ENCODE results near the gene SAMD1. TPM values are rescaled to one million over a fixed set of nuclear protein-coding genes. Genes with fewer than 3 reads are reported as not detected.

The SAMD1 gene
- polyA plus RNA-seq, 1 donor (not counting 4 experiments of a cell fraction or from before 2014, with no cell fraction given) = 5.3 TPM

- Histone ChIP-seq H3K27ac (ENCODE audit: control insufficient read depth, insufficient read depth, low read length) (no peak overlapping the region), H3K4me3 (ENCODE audit: control insufficient read depth in 2 of 3, extremely low read depth in 1 of 3, insufficient read depth in 2 of 3, low read depth in 1 of 3, low read length in 3 of 3) (no peak overlapping the region), H4K20me1 (ENCODE audit: control insufficient read depth, extremely low read depth, insufficient read depth, low read length) (no peaks in the 10 kb centered on the region), H3K4me2 (ENCODE audit: control insufficient read depth, extremely low read depth, insufficient read depth, low read depth, low read length) (no peak overlapping the region), H3K27me3 (ENCODE audit: control insufficient read depth, extremely low read depth, insufficient read depth, low read length) (peaks cover 26% of the 10 kb centered on the region), H3K9me3 (ENCODE audit: control insufficient read depth, low read depth, low read length) (no peaks in the 10 kb centered on the region), H3K4me1 (ENCODE audit: control insufficient read depth, extremely low read depth, insufficient read depth, low read length) (no peaks in the 10 kb centered on the region), H3K9ac (ENCODE audit: control insufficient read depth, extremely low read depth, insufficient read depth, low read length) (no peak overlapping the region), H3K79me2 (ENCODE audit: control insufficient read depth, insufficient read depth, low read length) (no peaks in the 10 kb centered on the region), H2AFZ (ENCODE audit: control insufficient read depth, low read length) (no peak overlapping the region), H3K9me1 (ENCODE audit: control insufficient read depth, extremely low read depth, insufficient read depth, low read length) (no peaks in the 10 kb centered on the region), H3K36me3 (ENCODE audit: control insufficient read depth in 2 of 2, extremely low read depth in 1 of 2, insufficient read depth in 2 of 2, low read length in 2 of 2) (peaks cover 0 to 2% of the 10 kb centered on the region in 2 experiments)
- TF ChIP-seq CTCF (optimal IDR thresholded peaks at IDR 0.05 in 1 of 3, IDR thresholded peaks at IDR 0.05 in 1 of 3, conservative IDR thresholded peaks at IDR 0.05 in 1 of 3; ENCODE audit: extremely low read depth in 1 of 3, insufficient read depth in 2 of 3, low read length in 3 of 3) = no peak
- FAIRE-seq = no peak
- no peak for DNase-seq (ENCODE audit: low read depth, low spot score)
- dilution Hi-C loops (cut with MboI; ENCODE audit: extremely low pct_ligation_motif_present, low sequenced_read_pairs) = no loop called here
Measured at GRCh38 chr19:14054099-14054498, 36.5 kb downstream of the SAMD1 start.

GRCh38 chr19:14053500-14053899 is 37.1 kb downstream of the SAMD1 start:
- no peak overlapping the region for H2AFZ ChIP-seq (ENCODE audit: control insufficient read depth, low read length)
- dilution Hi-C loops (cut with MboI; ENCODE audit: extremely low pct_ligation_motif_present, low sequenced_read_pairs) = no loop called here

More at GRCh38 chr19:14053500-14053899, 37.1 kb downstream of the SAMD1 start:
- H3K9me3 ChIP-seq (ENCODE audit: control insufficient read depth, low read depth, low read length) = no peaks in the 10 kb centered on the region
- no peak for FAIRE-seq
- TF ChIP-seq CTCF (optimal IDR thresholded peaks at IDR 0.05 in 1 of 3, IDR thresholded peaks at IDR 0.05 in 1 of 3, conservative IDR thresholded peaks at IDR 0.05 in 1 of 3; ENCODE audit: extremely low read depth in 1 of 3, insufficient read depth in 2 of 3, low read length in 3 of 3) (no peak), EZH2 (IDR thresholded peaks at IDR 0.05; ENCODE audit: low read length) (no peak)
- H3K27ac ChIP-seq (ENCODE audit: control insufficient read depth, insufficient read depth, low read length) = no peak overlapping the region
- H3K36me3 ChIP-seq (ENCODE audit: control insufficient read depth in 2 of 2, extremely low read depth in 1 of 2, insufficient read depth in 2 of 2, low read length in 2 of 2) = peaks cover 0 to 2% of the 10 kb centered on the region in 2 experiments
- no peak overlapping the region for H3K4me3 ChIP-seq (ENCODE audit: control insufficient read depth in 2 of 3, extremely low read depth in 1 of 3, insufficient read depth in 2 of 3, low read depth in 1 of 3, low read length in 3 of 3)
- no peaks in the 10 kb centered on the region for H3K9me1 ChIP-seq (ENCODE audit: control insufficient read depth, extremely low read depth, insufficient read depth, low read length)
- H3K79me2 ChIP-seq (ENCODE audit: control insufficient read depth, insufficient read depth, low read length) = no peaks in the 10 kb centered on the region
- no peak for DNase-seq (ENCODE audit: low read depth, low spot score)
- H3K4me1 ChIP-seq (ENCODE audit: control insufficient read depth, extremely low read depth, insufficient read depth, low read length) = no peaks in the 10 kb centered on the region
- H3K4me2 ChIP-seq (ENCODE audit: control insufficient read depth, extremely low read depth, insufficient read depth, low read depth, low read length) = no peak overlapping the region
- no peaks in the 10 kb centered on the region for H4K20me1 ChIP-seq (ENCODE audit: control insufficient read depth, extremely low read depth, insufficient read depth, low read length)
- H3K27me3 ChIP-seq (ENCODE audit: control insufficient read depth, extremely low read depth, insufficient read depth, low read length) = peaks cover 20% of the 10 kb centered on the region
- no peak overlapping the region for H3K9ac ChIP-seq (ENCODE audit: control insufficient read depth, extremely low read depth, insufficient read depth, low read length)
